NB4 (cell line): Measurements from ENCODE around the gene TTC33.

ENCODE experiments used
- DNase-seq: peaks from one replicate; pipeline ENCODE4 v3.0.0; 2010; ENCODE audit warnings: low read depth
- H3K4me3 ChIP-seq: one replicate; pipeline ENCODE4 v1.5.1; 2011; ENCODE audit warnings: mild to moderate bottlenecking, low read depth, low read length, moderate library complexity
- MAX ChIP-seq: IDR thresholded peaks from 2 replicates; pipeline ENCODE4 v1.6.1; 2011; ENCODE audit warnings: low read depth, low read length
- MYC ChIP-seq: IDR thresholded peaks from 2 replicates; pipeline ENCODE4 v1.6.1; 2011; ENCODE audit warnings: low read depth, low read length
- POLR2A ChIP-seq: IDR thresholded peaks from 2 replicates; pipeline ENCODE4 v1.6.1; 2011; ENCODE audit warnings: mild to moderate bottlenecking; ENCODE audit not compliant: insufficient read length; ENCODE audit errors: extremely low read depth
- TF ChIP-seq, protein P1 (sequence below): IDR thresholded peaks from one replicate; pipeline ENCODE4 v1.5.1; 2012; ENCODE audit warnings: low read depth, low read length

The TTC33 gene

DNA sequence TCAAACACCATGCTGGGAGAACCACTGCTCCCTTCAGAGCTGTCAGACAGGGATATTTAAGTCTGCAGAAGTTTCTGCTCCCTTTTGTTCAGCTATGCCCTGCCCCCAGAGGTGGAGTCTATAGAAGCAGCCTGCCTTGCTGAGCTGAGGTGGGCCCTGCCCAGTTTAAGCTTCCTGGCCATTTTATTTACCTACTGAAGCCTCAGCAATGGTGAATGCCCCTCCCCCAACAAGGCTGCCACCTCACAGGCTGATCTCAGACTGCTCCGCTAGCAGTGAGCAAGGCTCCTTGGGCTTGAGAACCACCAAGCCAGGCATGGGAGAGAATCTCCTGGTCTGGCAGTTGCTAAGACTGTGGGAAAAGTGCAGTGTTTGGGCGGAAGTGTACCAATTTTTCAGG, 281.5 kb downstream of the TTC33 start:
- TF ChIP-seq, protein P1, sequence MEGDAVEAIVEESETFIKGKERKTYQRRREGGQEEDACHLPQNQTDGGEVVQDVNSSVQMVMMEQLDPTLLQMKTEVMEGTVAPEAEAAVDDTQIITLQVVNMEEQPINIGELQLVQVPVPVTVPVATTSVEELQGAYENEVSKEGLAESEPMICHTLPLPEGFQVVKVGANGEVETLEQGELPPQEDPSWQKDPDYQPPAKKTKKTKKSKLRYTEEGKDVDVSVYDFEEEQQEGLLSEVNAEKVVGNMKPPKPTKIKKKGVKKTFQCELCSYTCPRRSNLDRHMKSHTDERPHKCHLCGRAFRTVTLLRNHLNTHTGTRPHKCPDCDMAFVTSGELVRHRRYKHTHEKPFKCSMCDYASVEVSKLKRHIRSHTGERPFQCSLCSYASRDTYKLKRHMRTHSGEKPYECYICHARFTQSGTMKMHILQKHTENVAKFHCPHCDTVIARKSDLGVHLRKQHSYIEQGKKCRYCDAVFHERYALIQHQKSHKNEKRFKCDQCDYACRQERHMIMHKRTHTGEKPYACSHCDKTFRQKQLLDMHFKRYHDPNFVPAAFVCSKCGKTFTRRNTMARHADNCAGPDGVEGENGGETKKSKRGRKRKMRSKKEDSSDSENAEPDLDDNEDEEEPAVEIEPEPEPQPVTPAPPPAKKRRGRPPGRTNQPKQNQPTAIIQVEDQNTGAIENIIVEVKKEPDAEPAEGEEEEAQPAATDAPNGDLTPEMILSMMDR: no peak
- TF ChIP-seq MYC (no peak), POLR2A (no peak), MAX (no peak)
- H3K4me3 ChIP-seq: no peak overlapping the region
- no peak for DNase-seq

DNA sequence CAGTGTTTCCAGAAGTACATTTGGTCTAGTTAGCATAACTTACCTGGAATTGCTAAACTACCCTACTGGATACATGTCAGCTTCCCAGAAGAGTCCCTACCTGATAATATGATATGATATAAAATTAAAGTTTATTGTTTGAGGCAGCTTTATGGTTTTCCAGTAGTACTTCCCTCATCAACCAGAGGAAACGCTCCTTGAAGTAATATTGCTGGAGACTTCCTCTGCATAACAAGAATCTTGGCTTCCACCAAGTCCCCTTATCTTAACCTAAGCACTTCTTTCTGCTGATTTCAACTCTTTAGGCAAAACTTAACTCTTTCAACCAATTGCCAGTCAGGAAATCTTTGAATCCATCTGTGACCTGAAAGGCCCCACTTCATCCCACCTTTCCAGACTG, 290.3 kb downstream of the TTC33 start:
- TF ChIP-seq MYC (no peak), POLR2A (no peak), MAX (no peak)
- TF ChIP-seq, protein P1: no peak
- no peak for DNase-seq
- no peak overlapping the region for H3K4me3 ChIP-seq

- TF ChIP-seq, protein P1: no peak
- H3K4me3 ChIP-seq: no peak overlapping the region
- DNase-seq: no peak
Measured at GRCh38 chr5:40464511-40464910, 291.2 kb downstream of the TTC33 start.
